Kidney glomerular epithelial cell (primary cell): ENCODE data around the gene THOC6.
"Not testable (repeated sequence)": the region's sequence is repeated elsewhere in the genome, so short reads cannot be mapped to it uniquely, and the experiment has no call there.

Source experiments
- DNase-seq: peaks from one replicate; lab custom pipeline; 2025; lab: John Stamatoyannopoulos, UW

Gene THOC6

GRCh38 chr16:3054965-3055733, 31.3 kb downstream of the THOC6 start:
- no peak for DNase-seq

- DNase-seq: not testable (repeated sequence)
Measured at GRCh38 chr16:3055734-3056115, 31.9 kb downstream of the THOC6 start.

GRCh38 chr16:3056336-3057180, 32.7 kb downstream of the THOC6 start:
- no peak for DNase-seq

GRCh38 chr16:3057181-3058138, 33.6 kb downstream of the THOC6 start:
- DNase-seq: no peak

- no peak for DNase-seq
Measured at GRCh38 chr16:3058139-3059030, 34.5 kb downstream of the THOC6 start.

- no peak for DNase-seq
Measured at GRCh38 chr16:3059041-3059722, 35.3 kb downstream of the THOC6 start.

- no peak for DNase-seq
Measured at GRCh38 chr16:3059723-3060242, 35.9 kb downstream of the THOC6 start.

GRCh38 chr16:3060339-3061127, 36.7 kb downstream of the THOC6 start:
- DNase-seq: no peak

- DNase-seq: no peak
Measured at GRCh38 chr16:3062553-3062952, 38.7 kb downstream of the THOC6 start.

- no peak for DNase-seq
Measured at GRCh38 chr16:3063625-3064386, 40.0 kb downstream of the THOC6 start.

GRCh38 chr16:3065069-3065741, 41.4 kb downstream of the THOC6 start, which contains the start of gene IL32:
Gene IL32 (plus strand): TSS chr16:3065640. CDS start chr16:3065812, 172 bp downstream.
- DNase-seq: peak; percentile 83

GRCh38 chr16:3065742-3066439, 42.1 kb downstream of the THOC6 start:
- DNase-seq: no peak

GRCh38 chr16:3066440-3066748, 42.6 kb downstream of the THOC6 start:
- DNase-seq: no peak

GRCh38 chr16:3068487-3068886, 44.7 kb downstream of the THOC6 start:
- DNase-seq: no peak

GRCh38 chr16:3069146-3069545, 45.3 kb downstream of the THOC6 start:
- DNase-seq: not testable (repeated sequence)

GRCh38 chr16:3070608-3071111, 46.8 kb downstream of the THOC6 start:
- no peak for DNase-seq

GRCh38 chr16:3071655-3072054, 47.8 kb downstream of the THOC6 start:
- DNase-seq: no peak
